Measurements from ENCODE around the gene OR56A3.

GRCh38 chr11:5933116-5933515, 8.9 kb upstream of the OR56A3 start:
- no peak for TF ChIP-seq CTCF (IDR thresholded peaks at IDR 0.05)
- no peak for TF ChIP-seq ZFX (IDR thresholded peaks at IDR 0.05; ENCODE audit: borderline replicate concordance)
